B cell (primary cell): Measurements from ENCODE around the gene MTX1. TPM values are rescaled to one million over a fixed set of nuclear protein-coding genes. Genes with fewer than 3 reads are reported as not detected.

Experiments used
- ATAC-seq: fragments of 200-7000 bp; cut with Tn5 transposase; one replicate; pipeline ENCODE4 v1.10.0; 2021; ENCODE audit warnings: low read depth, mild to moderate bottlenecking, moderate number of reproducible peaks, moderate library complexity
- CTCF ChIA-PET: fragments of 350-600 bp; sonication (Branson Sonifier 250); formaldehyde crosslinking; loops from one replicate; lab custom pipeline; 2021; ENCODE audit warnings: antibody characterized with exemption, inconsistent platforms; lab: Charles Lee
- POLR2A ChIA-PET: fragments of 350-600 bp; sonication (Branson Sonifier 250); formaldehyde crosslinking; loops from one replicate; lab custom pipeline; 2021; ENCODE audit warnings: antibody characterized with exemption; lab: Charles Lee
- DNase-seq: peaks from one replicate; pipeline ENCODE4 v3.0.0; 2013
- H2AFZ ChIP-seq: 2 replicates; pipeline ENCODE4 v1.6.1; 2012; ENCODE audit warnings: mild to moderate bottlenecking, low read depth, low read length; ENCODE audit not compliant: insufficient read depth, poor library complexity, severe bottlenecking
- H3K27ac ChIP-seq, 2 donors: 1 replicate in 1 of 2; 2 replicates in 1 of 2; pipeline ENCODE4 v1.5.1; 2012 to 2013; ENCODE audit warnings: low read length in 2 of 2, mild to moderate bottlenecking in 2 of 2, moderate library complexity in 1 of 2
- H3K27me3 ChIP-seq, 4 experiments: fragments of 200-600 bp in 1 of 4; sonication (generic) in 1 of 4; replicated peaks in 1 of 4; 1 replicate in 2 of 4; 2 replicates in 2 of 4; pipeline versions ENCODE4 v1.6.1 to v1.7.0; 2013 to 2016; ENCODE audit warnings: low read length in 3 of 4, mild to moderate bottlenecking in 2 of 4, mixed read lengths in 1 of 4, moderate library complexity in 1 of 4; ENCODE audit not compliant: insufficient read depth in 4 of 4, control insufficient read depth in 3 of 4; ENCODE audit errors: control extremely low read depth in 1 of 4
- H3K36me3 ChIP-seq, 2 experiments: replicated peaks in 1 of 2; 1 replicate in 1 of 2; 2 replicates in 1 of 2; pipeline versions ENCODE4 v1.6.1 to v1.7.1; 2013; ENCODE audit warnings: low read length in 1 of 2; ENCODE audit not compliant: insufficient read depth in 2 of 2, control insufficient read depth in 1 of 2; ENCODE audit errors: control extremely low read depth in 1 of 2, extremely low read depth in 1 of 2
- H3K4me1 ChIP-seq, 2 donors: fragments of 200-600 bp in 1 of 2; sonication (generic) in 1 of 2; 1 replicate in 1 of 2; 2 replicates in 1 of 2; pipeline versions ENCODE4 v1.5.1 to v1.6.1; 2013 to 2017; ENCODE audit warnings: low read length in 2 of 2; ENCODE audit not compliant: control insufficient read depth in 2 of 2, insufficient read depth in 2 of 2
- H3K4me2 ChIP-seq: replicated peaks from 2 replicates; pipeline ENCODE3; 2012; ENCODE audit warnings: mild to moderate bottlenecking, low read depth, low read length; ENCODE audit not compliant: poor library complexity, severe bottlenecking
- H3K4me3 ChIP-seq, 5 experiments: fragments of 200-600 bp in 1 of 5; sonication (generic) in 1 of 5; 1 replicate in 3 of 5; 2 replicates in 2 of 5; pipeline versions ENCODE4 v1.5.1 to v1.7.0; 2011 to 2016; ENCODE audit warnings: low read length in 4 of 5, mild to moderate bottlenecking in 4 of 5, low read depth in 2 of 5, control low read depth in 1 of 5, moderate library complexity in 1 of 5; ENCODE audit not compliant: insufficient read depth in 1 of 5; ENCODE audit errors: control extremely low read depth in 1 of 5, extremely low read depth in 1 of 5
- H3K79me2 ChIP-seq: fragments of 200-600 bp; sonication (generic); one replicate; pipeline ENCODE4 v1.6.0; 2016; ENCODE audit warnings: low read length; ENCODE audit not compliant: control insufficient read depth, insufficient read depth
- H3K9ac ChIP-seq: fragments of 200-600 bp; sonication (generic); 2 replicates; pipeline ENCODE4 v1.6.1; 2017; ENCODE audit warnings: mild to moderate bottlenecking, low read length, moderate library complexity
- H3K9me3 ChIP-seq, 3 donors: one replicate each; pipeline versions ENCODE4 v1.6.1 to v1.7.1; 2013; ENCODE audit warnings: low read length in 2 of 3; ENCODE audit not compliant: control insufficient read depth in 2 of 3, insufficient read depth in 1 of 3; ENCODE audit errors: control extremely low read depth in 1 of 3
- H4K20me1 ChIP-seq: 2 replicates; pipeline ENCODE4 v1.6.0; 2012; ENCODE audit warnings: mild to moderate bottlenecking, low read length; ENCODE audit not compliant: insufficient read depth, control insufficient read depth, poor library complexity, severe bottlenecking
- H3K27ac Mint-ChIP-seq: one replicate; pipeline ENCODE4 v1.8.0; 2021; ENCODE audit warnings: mixed read lengths
- H3K27me3 Mint-ChIP-seq: one replicate; pipeline ENCODE4 v1.8.0; 2021; ENCODE audit warnings: mixed read lengths
- H3K4me1 Mint-ChIP-seq: one replicate; pipeline ENCODE4 v1.8.0; 2021; ENCODE audit warnings: mixed read lengths
- H3K4me3 Mint-ChIP-seq: one replicate; pipeline ENCODE4 v1.8.0; 2021; ENCODE audit warnings: mixed read lengths
- H3K9me3 Mint-ChIP-seq: one replicate; pipeline ENCODE4 v1.8.0; 2022; ENCODE audit warnings: mixed read lengths; ENCODE audit not compliant: insufficient read depth
- EZH2 ChIP-seq: IDR thresholded peaks from 2 replicates; pipeline ENCODE4 v1.6.1; 2012; ENCODE audit warnings: borderline replicate concordance, low read depth, mild to moderate bottlenecking, moderate library complexity, low read length; ENCODE audit not compliant: insufficient read depth, poor library complexity, severe bottlenecking
- WGBS: methylation state at CpG from one replicate; pipeline ENCODE4 v1.1.5; 2013; ENCODE audit warnings: missing lambda C conversion rate; ENCODE audit not compliant: insufficient coverage; 5-methylcytosine and 5-hydroxymethylcytosine counted together
- intact Hi-C: fragments of 100-400 bp; cut with micrococcal nuclease; formaldehyde crosslinking; loops from one replicate; pipeline ENCODE4 v1.10.0; 2022
- polyA plus RNA-seq: library from polyadenylated mRNA; depleted of rRNA; stranded (reverse); fragments of >200 nt; gene quantifications from 2 replicates; pipeline ENCODE4 v1.2.3, GENCODE V29; 2012
- total RNA-seq, 2 donors: library from RNA; stranded (reverse); fragments of 120-200 nt in 1 of 2; gene quantifications; 1 replicate in 1 of 2; 2 replicates in 1 of 2; pipeline versions ENCODE4 v1.2.3 to v1.2.4, GENCODE V29; 2013 to 2022
- TF ChIP-seq, protein P1 (sequence below): fragments of 200-600 bp; IDR thresholded peaks from one replicate; pipeline ENCODE4 v1.8.0; 2022; ENCODE audit warnings: antibody characterized with exemption, mild to moderate bottlenecking

MTX1 gene
- total and polyA plus RNA-seq, 2 donors (not counting 1 experiment from before 2014, with no cell fraction given), result 19.0 to 40.4 TPM

DNA sequence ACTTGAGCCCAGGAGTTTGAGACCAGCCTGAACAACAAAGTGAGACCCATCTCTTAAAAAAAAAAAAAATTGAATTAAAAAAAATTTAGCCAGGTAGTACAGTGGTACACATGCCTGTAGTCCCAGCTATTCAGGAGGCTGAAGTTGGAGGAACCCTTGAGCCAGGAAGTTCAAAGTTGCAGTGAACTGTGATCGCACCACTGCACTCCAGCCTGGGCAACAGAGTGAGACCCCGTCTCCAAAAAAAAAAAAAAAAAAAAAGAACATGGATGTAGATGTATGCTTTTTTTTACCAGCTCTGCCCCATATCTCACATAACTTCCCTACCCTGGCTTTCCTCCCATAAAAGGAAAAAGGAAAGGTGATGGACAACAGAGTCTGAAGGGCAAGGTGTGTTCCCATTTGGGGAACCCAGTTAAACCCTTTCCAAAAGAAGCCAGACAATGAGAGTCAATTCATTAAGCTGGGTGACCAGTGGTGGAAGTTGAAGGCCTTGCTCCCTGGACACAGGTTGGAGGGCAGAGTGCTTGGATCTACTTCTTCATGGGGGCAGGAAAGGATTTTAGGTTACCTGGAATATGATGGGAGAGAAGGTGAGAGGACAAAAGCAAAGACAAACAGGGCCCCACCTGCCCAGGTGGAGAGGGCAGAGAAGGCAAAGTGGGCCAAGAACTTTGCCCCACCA is 38.3 kb upstream of the MTX1 start:
- Histone ChIP-seq H3K27me3 (no peaks in the 10 kb centered on the region), H4K20me1 (no peaks in the 10 kb centered on the region), H3K9ac (no peak overlapping the region), H3K36me3 (peaks cover 0 to 21% of the 10 kb centered on the region in 2 experiments), H3K4me2 (no peak overlapping the region), H3K4me1 (peaks cover 34 to 48% of the 10 kb centered on the region in 2 donors), H3K9me3 (peaks cover 0 to 2% (median 0%) of the 10 kb centered on the region in 3 donors), H2AFZ (no peak overlapping the region), H3K79me2 (peaks cover 42% of the 10 kb centered on the region), H3K4me3 (no peak overlapping the region), H3K27ac (no peak overlapping the region)
- no peak overlapping the region for H3K27ac Mint-ChIP-seq
- TF ChIP-seq, protein P1, sequence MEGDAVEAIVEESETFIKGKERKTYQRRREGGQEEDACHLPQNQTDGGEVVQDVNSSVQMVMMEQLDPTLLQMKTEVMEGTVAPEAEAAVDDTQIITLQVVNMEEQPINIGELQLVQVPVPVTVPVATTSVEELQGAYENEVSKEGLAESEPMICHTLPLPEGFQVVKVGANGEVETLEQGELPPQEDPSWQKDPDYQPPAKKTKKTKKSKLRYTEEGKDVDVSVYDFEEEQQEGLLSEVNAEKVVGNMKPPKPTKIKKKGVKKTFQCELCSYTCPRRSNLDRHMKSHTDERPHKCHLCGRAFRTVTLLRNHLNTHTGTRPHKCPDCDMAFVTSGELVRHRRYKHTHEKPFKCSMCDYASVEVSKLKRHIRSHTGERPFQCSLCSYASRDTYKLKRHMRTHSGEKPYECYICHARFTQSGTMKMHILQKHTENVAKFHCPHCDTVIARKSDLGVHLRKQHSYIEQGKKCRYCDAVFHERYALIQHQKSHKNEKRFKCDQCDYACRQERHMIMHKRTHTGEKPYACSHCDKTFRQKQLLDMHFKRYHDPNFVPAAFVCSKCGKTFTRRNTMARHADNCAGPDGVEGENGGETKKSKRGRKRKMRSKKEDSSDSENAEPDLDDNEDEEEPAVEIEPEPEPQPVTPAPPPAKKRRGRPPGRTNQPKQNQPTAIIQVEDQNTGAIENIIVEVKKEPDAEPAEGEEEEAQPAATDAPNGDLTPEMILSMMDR, result no peak
- TF ChIP-seq EZH2, result no peak
- DNase-seq, result no peak
- no peaks in the 10 kb centered on the region for H3K27me3 Mint-ChIP-seq
- intact Hi-C loops, result loop anchor here (5.0 kb wide), 2 partner anchors 72 to 198 kb away; partner anchors contain the start of genes CKS1B and SHC1
- peaks cover 46% of the 10 kb centered on the region for H3K4me1 Mint-ChIP-seq
- ATAC-seq, result no peak
- no peaks in the 10 kb centered on the region for H3K9me3 Mint-ChIP-seq
- H3K4me3 Mint-ChIP-seq, result no peak overlapping the region
- WGBS, result no CpG with 5 or more reads among the region's 2 CpGs
- POLR2A ChIA-PET, result interaction anchor here (0.7 to 0.8 kb wide), 3 partner anchors 26 to 39 kb away, joined by 3 to 6 read pairs (median 5); no protein-coding TSS in a partner anchor
- CTCF ChIA-PET, result interaction anchor here (0.7 to 12.7 kb wide), 9 partner anchors 8 to 95 kb away, joined by 3 to 307 read pairs (median 46); partner anchors contain the start of gene SLC50A1

DNA sequence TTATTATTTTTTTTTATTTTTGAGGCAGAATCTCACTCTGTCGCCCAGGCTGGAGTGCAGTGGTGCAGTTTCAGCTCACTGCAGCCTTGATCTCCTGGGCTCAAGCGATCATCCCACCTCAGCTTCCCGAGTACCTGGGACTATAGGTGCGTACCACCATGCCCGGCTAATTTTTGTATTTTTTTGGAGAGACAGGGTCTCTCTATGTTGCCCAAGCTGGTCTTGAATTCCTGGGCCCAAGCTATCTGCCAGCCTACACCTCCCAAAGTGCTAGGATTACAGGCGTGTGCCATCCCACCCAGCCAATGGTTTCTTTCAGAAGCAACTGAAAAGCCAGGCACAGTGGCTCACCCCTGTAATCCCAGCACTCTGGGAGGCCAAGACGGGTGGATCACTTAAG is 37.7 kb upstream of the MTX1 start:
- Mint-ChIP-seq H3K27ac (no peak overlapping the region), H3K4me1 (peaks cover 46% of the 10 kb centered on the region), H3K9me3 (no peaks in the 10 kb centered on the region), H3K4me3 (no peak overlapping the region), H3K27me3 (no peaks in the 10 kb centered on the region)
- CTCF ChIA-PET, result interaction anchor here (0.7 to 12.7 kb wide), 7 partner anchors 7 to 95 kb away, joined by 3 to 307 read pairs (median 7); no protein-coding TSS in a partner anchor
- Histone ChIP-seq H3K36me3 (peaks cover 0 to 21% of the 10 kb centered on the region in 2 experiments), H3K27ac (no peak overlapping the region), H3K4me1 (peaks cover 34 to 48% of the 10 kb centered on the region in 2 donors), H3K27me3 (no peaks in the 10 kb centered on the region), H2AFZ (no peak overlapping the region), H3K9ac (no peak overlapping the region), H3K4me2 (no peak overlapping the region), H3K9me3 (no peaks in the 10 kb centered on the region), H3K79me2 (peaks cover 42% of the 10 kb centered on the region), H4K20me1 (no peaks in the 10 kb centered on the region), H3K4me3 (no peak overlapping the region)
- ATAC-seq (no peak), DNase-seq (no peak)
- POLR2A ChIA-PET, result interaction anchor here (0.7 to 0.8 kb wide), 4 partner anchors 25 to 165 kb away, joined by 3 to 6 read pairs (median 5); no protein-coding TSS in a partner anchor
- WGBS, result 98% methylated on average over 7 of the region's 7 CpGs
- intact Hi-C loops, result loop anchor here (5.0 kb wide), 2 partner anchors 71 to 199 kb away; partner anchors contain the start of genes CKS1B and SHC1
- TF ChIP-seq, protein P1, result no peak
- no peak for TF ChIP-seq EZH2
